Ishikawa (cell line): ENCODE data around the gene CEACAM19.

Experiments used
- CREB1 ChIP-seq: IDR thresholded peaks from 2 replicates; pipeline ENCODE4 v1.6.1; 2012; ENCODE audit warnings: low read depth
- EGR1 ChIP-seq: IDR thresholded peaks from 2 replicates; pipeline ENCODE4 v1.6.1; 2012
- EP300 ChIP-seq: IDR thresholded peaks from 2 replicates; pipeline ENCODE4 v1.6.1; 2012; ENCODE audit warnings: borderline replicate concordance
- FOXM1 ChIP-seq: IDR thresholded peaks from 2 replicates; pipeline ENCODE4 v1.6.1; 2012; ENCODE audit warnings: low read depth, borderline replicate concordance
- MAX ChIP-seq: IDR thresholded peaks from 2 replicates; pipeline ENCODE4 v1.6.1; 2012
- NFIC ChIP-seq: IDR thresholded peaks from 2 replicates; pipeline ENCODE4 v1.6.1; 2012
- RAD21 ChIP-seq: IDR thresholded peaks from 2 replicates; pipeline ENCODE4 v1.6.1; 2012; ENCODE audit warnings: low read depth
- TAF1 ChIP-seq: IDR thresholded peaks from 2 replicates; pipeline ENCODE4 v1.6.1; 2012; ENCODE audit warnings: low read depth, mild to moderate bottlenecking
- YY1 ChIP-seq: IDR thresholded peaks from 2 replicates; pipeline ENCODE4 v1.6.1; 2012; ENCODE audit warnings: low read depth
- TF ChIP-seq, protein P1 (sequence below): IDR thresholded peaks from 2 replicates; pipeline ENCODE4 v1.6.1; 2012; ENCODE audit warnings: low read depth, mild to moderate bottlenecking

GRCh38 chr19:44718441-44719261 lies 47.4 kb downstream of the CEACAM19 start:
- TF ChIP-seq FOXM1 (no peak), MAX (peak; percentile 57), NFIC (peak; percentile 90), TAF1 (no peak), YY1 (no peak; the same call in 1 of the 2 replicates), EP300 (peak; percentile 69), RAD21 (no peak), EGR1 (no peak), CREB1 (no peak)
- TF ChIP-seq, protein P1, sequence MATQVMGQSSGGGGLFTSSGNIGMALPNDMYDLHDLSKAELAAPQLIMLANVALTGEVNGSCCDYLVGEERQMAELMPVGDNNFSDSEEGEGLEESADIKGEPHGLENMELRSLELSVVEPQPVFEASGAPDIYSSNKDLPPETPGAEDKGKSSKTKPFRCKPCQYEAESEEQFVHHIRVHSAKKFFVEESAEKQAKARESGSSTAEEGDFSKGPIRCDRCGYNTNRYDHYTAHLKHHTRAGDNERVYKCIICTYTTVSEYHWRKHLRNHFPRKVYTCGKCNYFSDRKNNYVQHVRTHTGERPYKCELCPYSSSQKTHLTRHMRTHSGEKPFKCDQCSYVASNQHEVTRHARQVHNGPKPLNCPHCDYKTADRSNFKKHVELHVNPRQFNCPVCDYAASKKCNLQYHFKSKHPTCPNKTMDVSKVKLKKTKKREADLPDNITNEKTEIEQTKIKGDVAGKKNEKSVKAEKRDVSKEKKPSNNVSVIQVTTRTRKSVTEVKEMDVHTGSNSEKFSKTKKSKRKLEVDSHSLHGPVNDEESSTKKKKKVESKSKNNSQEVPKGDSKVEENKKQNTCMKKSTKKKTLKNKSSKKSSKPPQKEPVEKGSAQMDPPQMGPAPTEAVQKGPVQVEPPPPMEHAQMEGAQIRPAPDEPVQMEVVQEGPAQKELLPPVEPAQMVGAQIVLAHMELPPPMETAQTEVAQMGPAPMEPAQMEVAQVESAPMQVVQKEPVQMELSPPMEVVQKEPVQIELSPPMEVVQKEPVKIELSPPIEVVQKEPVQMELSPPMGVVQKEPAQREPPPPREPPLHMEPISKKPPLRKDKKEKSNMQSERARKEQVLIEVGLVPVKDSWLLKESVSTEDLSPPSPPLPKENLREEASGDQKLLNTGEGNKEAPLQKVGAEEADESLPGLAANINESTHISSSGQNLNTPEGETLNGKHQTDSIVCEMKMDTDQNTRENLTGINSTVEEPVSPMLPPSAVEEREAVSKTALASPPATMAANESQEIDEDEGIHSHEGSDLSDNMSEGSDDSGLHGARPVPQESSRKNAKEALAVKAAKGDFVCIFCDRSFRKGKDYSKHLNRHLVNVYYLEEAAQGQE: no peak
